ENCODE measurements around the gene DGKD.

DGKD gene

GRCh38 chr2:233464056-233464455, 109.8 kb downstream of the DGKD start:
- no peak for DNase-seq

- DNase-seq: no peak
Measured at GRCh38 chr2:233464531-233465240, 110.4 kb downstream of the DGKD start.

DNA sequence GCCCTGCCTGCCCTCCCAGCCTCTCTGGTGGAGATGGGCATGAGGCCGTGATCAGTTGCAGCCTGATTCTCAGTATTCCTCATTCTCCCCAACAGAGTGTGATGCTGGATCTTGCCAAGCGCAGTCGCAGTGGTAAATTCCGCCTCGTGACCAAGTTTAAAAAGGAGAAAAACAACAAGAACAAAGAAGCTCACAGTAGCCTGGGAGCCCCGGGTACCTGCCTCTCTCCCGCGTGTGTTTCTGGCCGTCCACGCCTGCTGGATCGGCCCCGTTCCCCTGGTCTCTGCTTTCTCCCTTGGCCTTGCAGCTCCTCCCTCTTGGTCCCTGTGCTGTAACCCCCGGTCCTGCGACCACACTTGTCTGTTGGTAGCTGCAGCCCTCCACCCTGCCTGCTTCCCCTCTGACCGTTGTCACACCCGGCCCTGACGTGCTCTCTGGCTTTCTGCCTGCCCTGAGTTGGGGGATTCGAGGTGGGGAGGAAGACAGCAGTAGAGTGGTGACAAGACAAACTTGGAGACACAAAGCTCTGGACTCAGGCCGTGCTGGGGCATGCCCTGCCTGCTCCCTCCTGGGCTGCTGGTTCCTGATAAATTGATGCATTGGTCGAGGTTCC, 112.8 kb downstream of the DGKD start:
- no peak for DNase-seq

DNA sequence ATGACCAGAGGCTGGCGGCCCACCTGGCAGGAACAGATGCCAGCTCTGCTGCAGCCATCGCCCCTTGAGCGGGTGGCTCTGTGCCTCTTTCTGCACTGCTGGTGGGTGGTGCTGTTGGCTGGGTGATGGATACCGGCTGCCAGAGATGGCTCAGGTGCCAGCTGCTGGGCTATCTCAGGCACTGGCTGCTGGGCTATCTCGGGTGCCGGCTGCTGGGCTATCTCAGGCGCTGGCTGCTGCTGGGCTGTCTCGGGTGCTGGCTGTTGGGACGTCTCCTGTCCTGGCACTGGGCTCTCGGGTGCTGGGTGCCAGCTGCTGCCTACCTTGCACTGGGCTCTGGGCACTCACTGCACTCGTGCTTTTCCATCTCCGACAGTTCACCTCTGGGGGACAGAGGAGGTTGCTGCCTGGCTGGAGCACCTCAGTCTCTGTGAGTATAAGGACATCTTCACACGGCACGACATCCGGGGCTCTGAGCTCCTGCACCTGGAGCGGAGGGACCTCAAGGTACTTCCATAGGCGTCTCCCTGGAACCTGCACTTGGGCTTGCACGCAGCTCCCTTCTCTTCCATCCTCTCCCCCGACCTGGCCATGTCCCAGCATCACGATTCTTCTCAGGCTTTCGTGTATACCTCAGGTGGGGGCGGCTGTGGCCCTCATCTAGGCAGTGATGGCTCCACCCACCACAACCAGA, 113.9 kb downstream of the DGKD start:
- DNase-seq: no peak

GRCh38 chr2:233468741-233469110, 114.4 kb downstream of the DGKD start:
- no peak for DNase-seq

GRCh38 chr2:233469261-233470010, 115.1 kb downstream of the DGKD start:
- DNase-seq: no peak

DNA sequence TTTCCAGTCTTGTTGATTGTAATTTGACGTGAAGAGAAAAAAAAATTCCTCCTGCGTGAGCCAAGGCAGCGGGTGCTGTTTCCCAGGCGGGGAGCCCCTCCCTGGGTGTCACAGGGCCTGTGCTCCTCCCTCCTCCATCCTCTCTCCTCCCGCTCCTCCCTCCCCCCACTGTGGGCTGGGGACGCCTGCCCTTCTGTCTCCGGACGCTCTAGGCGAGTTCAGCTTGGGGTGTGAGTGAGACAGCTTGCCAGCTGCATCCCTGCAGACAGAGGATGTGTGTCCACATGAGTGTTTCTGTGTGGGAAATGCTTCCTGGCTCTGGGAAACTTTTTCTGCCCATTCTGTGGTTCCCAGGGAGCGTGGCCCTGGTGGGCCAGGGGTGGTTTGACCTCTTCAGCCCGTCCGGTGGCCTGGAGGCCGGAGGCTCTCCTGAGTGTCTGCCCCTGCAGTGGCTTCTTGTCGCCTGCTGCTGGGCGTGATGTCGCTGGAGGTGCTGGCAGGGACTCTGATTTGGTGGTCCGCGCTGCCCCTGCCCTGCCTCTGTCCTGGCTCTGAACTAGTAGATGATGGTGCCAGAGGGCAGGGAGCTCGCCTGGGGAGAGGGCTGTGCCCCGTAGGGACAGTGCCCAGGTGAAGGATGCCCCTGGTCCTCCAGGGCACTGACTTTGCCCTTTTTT, 115.9 kb downstream of the DGKD start:
- no peak for DNase-seq

DNA sequence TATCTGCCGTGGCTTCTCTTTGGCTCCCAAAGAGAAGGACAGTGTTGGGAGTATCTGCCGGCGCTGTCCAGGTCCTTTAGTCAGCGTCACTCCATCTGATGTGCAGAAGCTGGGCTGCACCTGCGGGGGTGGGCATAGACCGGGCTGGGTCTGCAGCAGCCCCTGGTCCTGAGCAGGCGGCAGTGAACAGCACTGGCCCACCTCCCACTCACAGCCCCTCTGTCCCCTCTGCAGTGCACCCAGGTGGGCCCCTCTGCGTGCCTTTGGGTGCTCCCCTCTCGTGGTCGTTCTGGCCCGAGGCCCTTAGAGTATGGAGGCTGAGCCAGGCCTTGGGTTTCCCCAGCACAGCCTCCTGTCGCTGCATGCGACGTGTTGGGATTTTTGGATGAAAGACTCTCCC, 116.5 kb downstream of the DGKD start:
- no peak for DNase-seq

DNA sequence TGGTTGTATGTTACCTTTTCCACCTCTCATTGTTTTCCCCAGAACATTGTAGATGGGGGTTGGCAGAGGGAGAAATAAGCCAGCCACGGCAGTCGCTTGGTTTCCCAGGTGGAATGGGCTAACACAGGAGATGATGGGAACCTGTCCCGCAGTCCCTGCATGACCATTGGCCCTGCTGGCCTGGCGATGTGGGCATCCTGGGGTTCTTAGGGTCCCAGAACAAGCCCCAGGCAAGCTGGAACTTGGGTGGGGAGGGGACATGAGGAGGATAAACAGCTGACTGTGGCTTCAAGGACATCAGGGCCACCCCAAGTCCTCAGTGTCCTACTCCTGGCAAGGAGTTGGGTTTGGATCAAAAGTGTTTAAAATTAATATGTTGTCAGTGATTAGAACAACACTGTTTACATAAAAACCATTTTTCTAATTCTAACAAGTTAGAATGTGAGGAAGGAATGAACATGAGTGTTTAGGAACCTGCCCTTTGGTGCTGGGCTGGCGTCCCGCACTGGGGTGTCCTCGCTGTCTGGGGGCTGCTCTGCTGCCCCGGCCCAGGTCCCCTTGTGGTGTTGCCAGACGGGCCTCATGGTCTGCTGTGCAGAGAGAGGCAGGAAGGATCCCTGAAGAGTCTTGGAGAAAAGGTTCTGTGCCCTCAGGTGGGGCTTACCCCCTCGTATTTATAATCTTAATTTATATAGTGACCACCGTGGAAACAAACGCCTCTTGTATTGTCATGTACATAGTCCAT, 117.2 kb downstream of the DGKD start:
- DNase-seq: peak; percentile 38

GRCh38 chr2:233473386-233473791, 119.1 kb downstream of the DGKD start:
- peak; percentile 48 for DNase-seq

- peak; percentile 28 for DNase-seq
Measured at GRCh38 chr2:233473878-233474277, 119.6 kb downstream of the DGKD start.

GRCh38 chr2:233474308-233475160, 120.2 kb downstream of the DGKD start:
- DNase-seq: no peak

DNA sequence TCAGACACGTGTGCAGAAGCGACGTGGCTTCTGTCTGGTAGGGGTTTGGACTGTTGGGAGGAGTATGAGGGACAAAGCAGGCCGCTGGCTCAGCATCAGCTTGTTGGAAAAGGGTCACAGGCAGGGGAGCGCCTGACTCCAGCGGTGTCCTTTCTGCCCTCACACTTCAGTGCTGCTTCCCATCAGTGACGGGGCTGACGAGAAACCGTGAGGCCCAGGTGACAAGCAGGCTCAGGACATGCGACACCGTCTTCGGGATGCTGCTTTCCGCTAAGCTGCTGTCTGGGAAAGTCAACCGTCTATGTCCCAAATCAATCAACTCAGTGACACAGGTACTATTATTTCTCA, 121.7 kb downstream of the DGKD start:
- DNase-seq: no peak

DNA sequence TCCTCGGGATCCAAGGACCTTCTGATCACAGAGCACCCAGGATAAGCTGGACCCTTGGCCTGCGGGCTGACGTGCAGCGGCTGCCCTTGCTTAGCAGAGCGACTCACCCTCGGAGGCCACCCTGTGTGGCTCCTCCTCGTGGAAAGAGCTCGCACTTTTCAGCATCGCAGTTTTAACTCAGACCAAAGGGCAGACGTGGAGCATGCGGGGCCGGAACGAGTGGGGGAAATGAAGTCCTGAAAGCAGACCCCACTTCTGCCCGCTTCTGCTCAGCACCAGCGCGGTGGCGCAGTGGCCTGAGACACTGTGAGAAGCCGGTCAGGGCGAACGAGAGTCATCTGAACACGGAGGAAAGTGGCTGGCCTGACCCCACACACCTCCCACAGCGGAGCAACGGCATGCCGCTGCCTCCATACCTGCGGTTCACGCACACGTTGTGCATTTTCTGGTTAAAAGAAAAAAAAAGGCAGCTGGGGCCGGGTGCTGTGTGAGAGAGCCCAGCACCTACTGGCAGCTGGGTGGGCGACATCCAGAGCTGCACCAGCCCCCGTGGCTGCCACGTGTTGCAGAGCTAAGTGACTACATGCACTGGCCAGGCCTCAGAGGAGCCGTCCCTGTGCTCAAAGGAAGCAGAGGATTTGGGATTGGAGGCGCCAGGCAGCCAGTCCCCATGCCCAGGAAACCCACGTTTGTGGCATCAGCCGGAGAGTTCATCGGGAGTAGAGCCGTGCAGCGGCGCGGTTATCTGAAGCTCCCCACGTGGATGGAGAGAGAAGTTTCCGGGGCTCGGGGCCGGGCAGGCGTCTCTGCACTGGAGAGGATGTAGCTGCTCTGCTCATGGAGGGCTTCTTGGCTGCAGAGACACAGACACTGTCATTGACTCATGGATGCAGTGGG, 122.6 kb downstream of the DGKD start:
- DNase-seq: no peak

DNA sequence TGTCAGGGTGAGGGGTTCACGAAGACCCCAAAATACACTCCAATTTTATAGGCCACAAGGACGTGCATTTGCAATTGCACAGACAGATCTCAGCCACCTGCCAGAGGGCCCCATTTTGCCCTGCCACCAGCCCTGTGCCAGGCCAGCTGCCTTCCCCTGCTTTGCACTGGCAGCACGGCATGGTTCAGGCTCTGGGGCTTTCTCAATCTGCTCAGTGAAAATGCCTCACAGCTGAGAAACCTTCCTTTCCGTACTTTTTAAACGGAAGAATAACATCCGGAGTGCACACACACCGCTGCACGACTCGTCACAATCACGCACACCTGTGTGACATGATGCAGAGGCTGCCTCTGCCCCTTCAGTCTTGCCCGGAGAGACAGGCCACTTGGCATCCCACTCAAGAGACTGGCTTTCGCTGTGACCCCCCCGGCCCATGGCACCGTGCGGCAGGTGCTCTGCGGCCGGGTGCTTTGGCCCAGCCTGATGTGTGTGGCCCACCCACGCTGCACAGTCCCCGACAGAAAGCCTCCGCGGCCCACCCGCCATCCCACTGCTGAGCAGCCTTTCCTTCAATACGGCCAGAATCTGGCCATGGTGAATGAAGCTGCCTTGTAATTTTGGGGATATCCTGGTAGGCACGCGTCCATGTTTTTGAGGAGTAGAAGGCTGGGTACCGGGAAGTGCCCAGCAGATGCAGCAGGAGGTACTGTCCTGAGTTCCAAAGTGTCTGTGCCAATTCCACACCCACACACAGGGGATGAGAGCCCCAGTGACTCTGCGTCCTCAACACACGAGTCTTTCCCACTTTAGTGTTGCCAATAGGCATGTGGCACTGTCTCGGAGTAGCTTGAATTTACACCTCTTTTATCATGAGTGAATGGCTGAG, 123.5 kb downstream of the DGKD start:
- DNase-seq: no peak

DNA sequence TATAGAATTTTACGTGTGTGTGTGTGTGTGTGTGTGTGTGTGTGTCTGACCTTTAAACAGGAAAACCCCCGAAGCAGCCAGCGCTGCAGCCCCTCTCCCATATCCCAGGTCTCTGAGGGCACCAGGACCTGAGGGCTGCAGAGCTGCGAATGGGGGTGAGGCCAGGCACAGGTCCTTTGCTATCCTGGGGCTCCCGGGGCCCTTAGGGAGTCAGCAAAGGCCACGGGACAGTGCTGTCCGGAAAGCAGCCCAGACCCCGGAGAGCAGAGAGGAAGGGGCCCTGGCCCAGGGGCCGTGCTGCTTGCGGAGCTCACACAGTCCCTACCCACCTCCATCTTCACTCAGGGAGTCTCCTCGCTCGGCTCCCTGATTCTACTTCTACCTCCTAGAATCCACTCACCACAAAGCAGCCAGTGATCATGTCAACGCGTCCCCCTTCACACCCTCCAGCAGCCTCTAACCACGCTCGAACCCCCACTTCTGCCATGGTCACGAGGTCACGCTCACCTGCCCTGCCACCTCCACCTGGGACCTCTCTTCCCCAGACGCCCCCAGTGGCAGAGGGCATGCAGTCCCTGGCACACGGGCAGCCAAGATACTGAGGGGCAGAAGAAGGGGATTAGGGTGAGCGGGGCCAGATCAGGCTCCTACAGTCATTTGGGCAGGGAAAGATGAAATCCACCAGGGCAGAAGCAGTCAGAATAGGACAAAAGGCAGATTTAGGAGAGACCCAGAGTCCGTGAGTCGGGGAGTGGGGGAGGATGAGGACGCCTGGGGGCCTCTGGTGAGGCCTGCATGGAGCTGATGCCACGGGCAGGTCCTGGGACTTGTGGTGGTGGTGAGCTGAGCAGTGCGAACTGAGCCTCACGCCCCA, 125.6 kb downstream of the DGKD start:
- DNase-seq: no peak

DNA sequence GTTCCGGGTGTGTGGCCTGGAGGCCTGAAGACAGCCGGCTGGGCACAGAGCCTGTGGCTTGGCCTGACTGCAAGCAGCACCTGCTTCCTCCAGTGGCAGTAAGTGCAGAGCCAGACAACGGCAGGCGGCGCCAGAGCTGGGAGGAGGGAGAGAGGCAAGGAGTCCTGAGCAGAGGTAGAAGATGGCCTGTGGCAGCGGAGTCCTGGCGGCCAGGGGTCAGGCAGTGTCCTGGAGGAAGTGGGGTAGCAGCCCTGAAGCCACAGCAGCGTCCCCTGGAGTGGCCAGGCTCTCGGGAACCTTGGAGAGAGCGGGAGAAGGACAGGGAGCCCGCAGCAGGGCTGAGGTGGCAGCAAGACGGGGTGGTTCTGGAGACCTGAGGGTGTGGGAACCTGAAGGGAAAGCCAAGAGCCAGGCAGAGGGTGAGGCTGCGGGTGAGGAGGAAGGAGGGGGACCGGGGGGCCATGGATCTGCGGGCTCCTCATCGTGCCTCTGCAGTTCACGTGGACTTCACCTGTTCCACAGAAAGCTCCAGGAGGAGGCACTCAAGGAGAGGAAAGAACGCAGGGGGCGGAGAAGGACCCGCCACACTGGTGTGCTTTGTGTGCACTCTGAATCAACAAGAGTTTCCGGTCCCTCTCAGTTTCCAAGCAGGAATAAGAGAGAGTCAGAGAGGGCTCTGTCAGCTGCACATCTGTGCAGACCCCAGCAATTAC, 126.4 kb downstream of the DGKD start:
- DNase-seq: no peak
